A549 (cell line): ENCODE data around the gene NTRK1. TPM values are rescaled to one million over a fixed set of nuclear protein-coding genes. Genes with fewer than 3 reads are reported as not detected.

Source experiments
- ATAC-seq, 2 experiments: fragments of 200-7000 bp in 1 of 2; fragments of >200 bp in 1 of 2; cut with Nextera tagmentation in 1 of 2; cut with Tn5 transposase in 1 of 2; 3 replicates each; pipeline versions ENCODE4 v1.8.0 to v1.9.1; 2018 to 2020; ENCODE audit warnings: mild to moderate bottlenecking in 1 of 2, moderate library complexity in 1 of 2
- CTCF ChIA-PET: fragments of 300-600 bp; sonication (Branson Sonifier 250); formaldehyde crosslinking; extraction: SDS; loops from one replicate; lab custom pipeline; 2021; ENCODE audit warnings: antibody characterized with exemption, inconsistent platforms; lab: Yijun Ruan, JAX
- POLR2A ChIA-PET: fragments of 350-600 bp; formaldehyde crosslinking; extraction: SDS; loops from one replicate; lab custom pipeline; 2021; ENCODE audit warnings: antibody characterized with exemption, inconsistent platforms; lab: Yijun Ruan, JAX
- DNase-seq, 2 experiments: peaks; one replicate each; pipeline versions ENCODE4 v3.0.0 to v3.0.0-alpha.2; 2011 to 2016; ENCODE audit warnings: low read depth in 1 of 2, low spot score in 1 of 2
- FAIRE-seq: peaks from 2 replicates; lab custom pipeline; 2011; peaks lifted over from hg19 to GRCh38; lab: Jason Lieb, UNC
- H3K27ac ChIP-seq, 2 experiments: fragments of >200 bp; sonication (Bioruptor Twin); formaldehyde crosslinking; 3 replicates each; pipeline ENCODE4 v1.5.1; 2016 to 2017
- H3K4me1 ChIP-seq: fragments of >200 bp; sonication (Bioruptor Twin); formaldehyde crosslinking; 3 replicates; pipeline ENCODE4 v1.6.1; 2016
- H3K4me2 ChIP-seq: fragments of >200 bp; sonication (Bioruptor Twin); formaldehyde crosslinking; 3 replicates; pipeline ENCODE4 v1.6.1; 2016
- H3K4me3 ChIP-seq: fragments of >200 bp; sonication (Bioruptor Twin); formaldehyde crosslinking; 3 replicates; pipeline ENCODE4 v1.5.1; 2016
- H3K9me3 ChIP-seq: fragments of >200 bp; sonication (Bioruptor Twin); formaldehyde crosslinking; 3 replicates; pipeline ENCODE4 v1.6.1; 2016
- BHLHE40 ChIP-seq: IDR thresholded peaks from 2 replicates; pipeline ENCODE4 v1.6.1; 2012; ENCODE audit warnings: low read depth, low read length, inconsistent platforms
- CBX2 ChIP-seq: fragments of 200-600 bp; sonication (generic); IDR thresholded peaks from 2 replicates; pipeline ENCODE4 v1.6.1; 2016; ENCODE audit warnings: low read depth, mild to moderate bottlenecking, borderline replicate concordance
- EHMT2 ChIP-seq: fragments of 200-600 bp; sonication (generic); IDR thresholded peaks from 2 replicates; pipeline ENCODE4 v1.6.1; 2016; ENCODE audit warnings: antibody characterized with exemption, low read depth, mild to moderate bottlenecking, moderate library complexity
- ESRRA ChIP-seq: fragments of 150-350 bp; IDR thresholded peaks from 2 replicates; pipeline ENCODE4 v1.6.1; 2014; ENCODE audit warnings: mild to moderate bottlenecking, low read length, borderline replicate concordance
- FOSL2 ChIP-seq, 2 experiments: fragments of 450-650 bp in 1 of 2; fragments of >200 bp in 1 of 2; sonication (Bioruptor Twin) in 1 of 2; formaldehyde crosslinking; IDR thresholded peaks; 2 replicates each; pipeline versions ENCODE4 v1.5.0 to v1.6.1; 2016 to 2020; ENCODE audit warnings: mild to moderate bottlenecking in 1 of 2, moderate library complexity in 1 of 2
- HOXA7 ChIP-seq: fragments of 250-450 bp; sonication (Bioruptor Pico); IDR thresholded peaks from 2 replicates; pipeline ENCODE4 v1.5.0; 2020; ENCODE audit warnings: mild to moderate bottlenecking, moderate library complexity
- HOXB13 ChIP-seq: fragments of 250-450 bp; sonication (Bioruptor Pico); IDR thresholded peaks from 2 replicates; pipeline ENCODE4 v1.5.0; 2020; ENCODE audit warnings: low read depth, mild to moderate bottlenecking, moderate library complexity
- HOXB5 ChIP-seq: fragments of 250-450 bp; sonication (Bioruptor Pico); IDR thresholded peaks from 2 replicates; pipeline ENCODE4 v1.5.0; 2020; ENCODE audit warnings: mild to moderate bottlenecking, moderate library complexity
- KDM1A ChIP-seq: fragments of 200-600 bp; sonication (generic); IDR thresholded peaks from 2 replicates; pipeline ENCODE4 v1.6.1; 2016; ENCODE audit warnings: low read depth, mild to moderate bottlenecking
- NPAS2 ChIP-seq: fragments of 250-450 bp; sonication (Bioruptor Pico); IDR thresholded peaks from 2 replicates; pipeline ENCODE4 v1.8.0; 2022; ENCODE audit warnings: mild to moderate bottlenecking, moderate library complexity, borderline replicate concordance
- PBX3 ChIP-seq: IDR thresholded peaks from 2 replicates; pipeline ENCODE4 v1.6.1; 2012
- POLR2A ChIP-seq: IDR thresholded peaks from 2 replicates; pipeline ENCODE4 v1.6.1; 2012; ENCODE audit warnings: mild to moderate bottlenecking, low read length
- RAD21 ChIP-seq, 2 experiments: fragments of >200 bp in 1 of 2; sonication (Bioruptor Twin) in 1 of 2; formaldehyde crosslinking in 1 of 2; IDR thresholded peaks in 1 of 2; conservative IDR thresholded peaks in 1 of 2; 2 replicates in 1 of 2; 3 replicates in 1 of 2; pipeline ENCODE4 v1.6.1; 2012 to 2018; ENCODE audit warnings: inconsistent platforms in 1 of 2
- SMC3 ChIP-seq: fragments of >200 bp; sonication (Bioruptor Twin); formaldehyde crosslinking; IDR thresholded peaks from 3 replicates; pipeline ENCODE4 v1.6.1; 2018; ENCODE audit warnings: inconsistent platforms
- TP53 ChIP-seq: fragments of 250-450 bp; sonication (Bioruptor Pico); IDR thresholded peaks from 2 replicates; pipeline ENCODE4 v1.5.0; 2021; ENCODE audit warnings: mild to moderate bottlenecking, moderate library complexity
- ZNF302 ChIP-seq: fragments of 250-450 bp; sonication (Bioruptor Pico); IDR thresholded peaks from 2 replicates; pipeline ENCODE4 v1.9.0; 2021; ENCODE audit warnings: inconsistent platforms, mild to moderate bottlenecking, moderate library complexity
- WGBS: methylation state at CpG from one replicate; pipeline ENCODE4 v1.1.6; 2017; ENCODE audit errors: missing lambda C conversion rate; 5-methylcytosine and 5-hydroxymethylcytosine counted together
- polyA plus RNA-seq, 4 experiments: library from polyadenylated mRNA; depleted of rRNA in 3 of 4; stranded (reverse); fragments of >200 nt; fragmentation: RNase III in 1 of 4; extraction: RNeasy Plus Mini Kit Qiagen cat#74134 plus additional on column Dnase treatment in 1 of 4; gene quantifications; 2 replicates in 3 of 4; 3 replicates in 1 of 4; pipeline ENCODE4 v1.2.3, GENCODE V29; 2011 to 2017
- TF ChIP-seq, protein P1 (sequence below): fragments of 250-450 bp; sonication (Bioruptor Pico); IDR thresholded peaks from 2 replicates; pipeline ENCODE4 v1.5.0; 2021; ENCODE audit warnings: mild to moderate bottlenecking, moderate library complexity, borderline replicate concordance
- TF ChIP-seq, protein P2 (sequence below): fragments of 250-450 bp; sonication (Bioruptor Pico); IDR thresholded peaks from 2 replicates; pipeline ENCODE4 v1.5.0; 2020; ENCODE audit warnings: low read depth, mild to moderate bottlenecking, moderate library complexity

The NTRK1 gene
- polyA plus RNA-seq, 2 of the 4 experiments (the other 2 are of a cell fraction), result 0.05 to 0.18 TPM

DNA sequence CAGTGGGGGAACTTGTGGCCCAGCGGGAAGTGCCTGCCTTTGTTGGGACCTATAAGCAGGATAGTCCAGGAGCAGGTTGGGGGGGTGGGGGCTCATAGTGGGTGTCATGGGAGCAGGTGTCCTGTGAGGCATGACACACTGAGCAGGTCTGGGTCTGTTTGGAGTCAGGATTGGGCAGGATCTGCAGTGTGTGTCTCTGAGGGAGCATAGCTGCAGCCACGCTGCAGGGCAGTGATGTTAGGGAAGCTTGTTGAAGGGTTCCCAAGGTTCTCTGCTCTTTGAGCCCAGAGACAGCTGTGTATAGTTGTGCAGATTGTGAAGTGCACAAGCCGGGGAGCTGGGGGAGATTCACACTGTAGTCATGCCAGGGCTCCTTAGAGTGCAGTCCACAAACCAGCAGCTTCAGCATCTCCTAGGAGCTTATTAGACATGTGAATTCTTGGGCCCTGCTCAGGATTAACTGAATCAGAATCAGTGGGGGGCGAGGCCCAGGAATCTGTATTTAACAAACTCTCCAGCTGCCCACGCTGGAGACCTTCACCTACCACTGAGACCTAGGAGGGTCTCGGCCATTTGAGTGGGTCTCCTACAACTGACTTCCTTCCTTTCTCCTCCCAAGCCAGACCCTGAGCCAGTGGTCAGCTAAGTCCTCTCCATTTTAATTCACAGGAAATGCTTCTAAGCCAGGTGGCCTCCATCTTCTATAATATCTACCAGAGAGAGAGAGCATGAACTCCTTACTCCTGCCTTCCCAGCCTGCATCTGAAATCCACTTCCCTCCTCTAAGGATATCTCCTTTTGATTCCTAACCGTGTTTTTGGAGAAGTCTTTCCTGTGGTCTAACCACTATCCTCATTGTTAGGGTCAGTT is 12.8 kb upstream of the NTRK1 start (continued):
- no peak for TF ChIP-seq FOSL2 (IDR thresholded peaks at IDR 0.05)
- TF ChIP-seq FOSL2 (CRISPR knock-in tag; IDR thresholded peaks at IDR 0.05), result no peak
- TF ChIP-seq, protein P1, sequence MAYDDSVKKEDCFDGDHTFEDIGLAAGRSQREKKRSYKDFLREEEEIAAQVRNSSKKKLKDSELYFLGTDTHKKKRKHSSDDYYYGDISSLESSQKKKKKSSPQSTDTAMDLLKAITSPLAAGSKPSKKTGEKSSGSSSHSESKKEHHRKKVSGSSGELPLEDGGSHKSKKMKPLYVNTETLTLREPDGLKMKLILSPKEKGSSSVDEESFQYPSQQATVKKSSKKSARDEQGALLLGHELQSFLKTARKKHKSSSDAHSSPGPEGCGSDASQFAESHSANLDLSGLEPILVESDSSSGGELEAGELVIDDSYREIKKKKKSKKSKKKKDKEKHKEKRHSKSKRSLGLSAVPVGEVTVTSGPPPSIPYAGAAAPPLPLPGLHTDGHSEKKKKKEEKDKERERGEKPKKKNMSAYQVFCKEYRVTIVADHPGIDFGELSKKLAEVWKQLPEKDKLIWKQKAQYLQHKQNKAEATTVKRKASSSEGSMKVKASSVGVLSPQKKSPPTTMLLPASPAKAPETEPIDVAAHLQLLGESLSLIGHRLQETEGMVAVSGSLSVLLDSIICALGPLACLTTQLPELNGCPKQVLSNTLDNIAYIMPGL, result no peak
- TF ChIP-seq, all 56 proteins: peak for 0

- Histone ChIP-seq H3K4me2 (no peak overlapping the region), H3K4me1 (peaks cover 9% of the 10 kb centered on the region; the same call in 2 of the 3 replicates), H3K27ac (no peak overlapping the region), H3K4me3 (no peak overlapping the region), H3K9me3 (no peaks in the 10 kb centered on the region)
- 54% methylated on average over 18 of the region's 36 CpGs for WGBS
- no peak for DNase-seq
- POLR2A ChIA-PET, result no interaction called here
- ATAC-seq, result no peak
- CTCF ChIA-PET, result interaction anchor here (0.9 to 20.9 kb wide), 11 partner anchors 8 to 222 kb away, joined by 3 to 480 read pairs (median 3); partner anchors contain the start of genes INSRR, ISG20L2, LRRC71 and METTL25B
- no peak for FAIRE-seq
- no peak for TF ChIP-seq HOXB13
- no peak for TF ChIP-seq PBX3
- no peak for TF ChIP-seq KDM1A
These were observed 12.1 kb upstream of the NTRK1 start for GRCh38 chr1:156848461-156849150.

GRCh38 chr1:156849151-156849496 is 11.5 kb upstream of the NTRK1 start:
- FAIRE-seq (no peak), ATAC-seq (no peak), DNase-seq (no peak)
- Histone ChIP-seq H3K4me1 (peaks cover 9% of the 10 kb centered on the region; the same call in 2 of the 3 replicates), H3K9me3 (no peaks in the 10 kb centered on the region), H3K4me2 (no peak overlapping the region), H3K4me3 (no peak overlapping the region), H3K27ac (no peak overlapping the region)
- 86% methylated on average over 11 of the region's 23 CpGs for WGBS
- TF ChIP-seq BHLHE40, result no peak
- TF ChIP-seq EHMT2, result no peak
- no peak for TF ChIP-seq FOSL2 (IDR thresholded peaks at IDR 0.05)
- no peak for TF ChIP-seq FOSL2 (CRISPR knock-in tag; IDR thresholded peaks at IDR 0.05)
- TF ChIP-seq TP53 (CRISPR knock-in tag), result no peak
- no peak for TF ChIP-seq RAD21 (conservative IDR thresholded peaks at IDR 0.05 in 1 of 2, IDR thresholded peaks at IDR 0.05 in 1 of 2)
- no peak for TF ChIP-seq SMC3
- ChIA-PET POLR2A (no interaction called here), CTCF (interaction anchor here (0.9 to 20.9 kb wide), 8 partner anchors 9 to 121 kb away, joined by 3 to 480 read pairs (median 4); partner anchors contain the start of genes INSRR, ISG20L2, LRRC71 and METTL25B)

- ChIA-PET POLR2A (no interaction called here), CTCF (interaction anchor here (1.0 to 20.9 kb wide), 11 partner anchors 9 to 175 kb away, joined by 3 to 480 read pairs (median 27); partner anchors contain the start of genes INSRR, LRRC71, NES and NTRK1)
- H3K4me1 ChIP-seq, result peaks cover 9% of the 10 kb centered on the region; the same call in 2 of the 3 replicates
- TF ChIP-seq TP53 (CRISPR knock-in tag), result no peak
- no peak for TF ChIP-seq HOXA7
- no peak for TF ChIP-seq CBX2
- no peak for TF ChIP-seq SMC3
- TF ChIP-seq ZNF302 (CRISPR knock-in tag), result no peak
- no peak for TF ChIP-seq POLR2A
- TF ChIP-seq, protein P2, sequence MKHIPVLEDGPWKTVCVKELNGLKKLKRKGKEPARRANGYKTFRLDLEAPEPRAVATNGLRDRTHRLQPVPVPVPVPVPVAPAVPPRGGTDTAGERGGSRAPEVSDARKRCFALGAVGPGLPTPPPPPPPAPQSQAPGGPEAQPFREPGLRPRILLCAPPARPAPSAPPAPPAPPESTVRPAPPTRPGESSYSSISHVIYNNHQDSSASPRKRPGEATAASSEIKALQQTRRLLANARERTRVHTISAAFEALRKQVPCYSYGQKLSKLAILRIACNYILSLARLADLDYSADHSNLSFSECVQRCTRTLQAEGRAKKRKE (CRISPR knock-in tag), result no peak
- no peak for TF ChIP-seq HOXB5 (CRISPR knock-in tag)
- TF ChIP-seq HOXB13, result no peak
- no peak for TF ChIP-seq ESRRA
- no peak for TF ChIP-seq NPAS2 (CRISPR knock-in tag)
- no peak for FAIRE-seq
- no peak overlapping the region for H3K27ac ChIP-seq
- H3K4me3 ChIP-seq, result no peak overlapping the region
- peak in 1 of 2 experiments; percentile 6; a peak in 1 of 6 replicates for ATAC-seq
- no peak for DNase-seq
- H3K4me2 ChIP-seq, result 0 out of 3 replicates have a peak overlapping the region, but pooled peaks have one; percentile 17
- WGBS, result 76% methylated on average over 13 of the region's 17 CpGs
- H3K9me3 ChIP-seq, result no peaks in the 10 kb centered on the region
These were observed 8.8 kb upstream of the NTRK1 start for GRCh38 chr1:156851779-156852417.
